Measurements from ENCODE around the gene KRT10. TPM values are rescaled to one million over a fixed set of nuclear protein-coding genes. Genes with fewer than 3 reads are reported as not detected.

KRT10 gene
- total RNA-seq, 2 experiments from 2014 or later, result 10.7 to 39.7 TPM

GRCh38 chr17:40850293-40850972 is 28.0 kb upstream of the KRT10 start:
- no peaks in the 10 kb centered on the region for H3K36me3 ChIP-seq (ENCODE audit: insufficient read depth, low read length)
- H3K9me2 ChIP-seq (ENCODE audit: insufficient read depth, low read length), result no peaks in the 10 kb centered on the region
- TF ChIP-seq EZH2phosphoT487 (IDR thresholded peaks at IDR 0.05; ENCODE audit: borderline replicate concordance, low read depth, low read length), result no peak
- TF ChIP-seq CTCF (conservative IDR thresholded peaks at IDR 0.05; ENCODE audit: low read length), result no peak
- H3K27ac ChIP-seq (ENCODE audit: low read depth, low read length, poor library complexity, severe bottlenecking), result no peak overlapping the region
- H2AFZ ChIP-seq (ENCODE audit: low read length), result no peak overlapping the region
- BruUV-seq (replicated peaks), result no TSS peak
- H3K4me3 ChIP-seq (ENCODE audit: low read depth, low read length, poor library complexity, severe bottlenecking), result no peak overlapping the region
- no peaks in the 10 kb centered on the region for H3K79me2 ChIP-seq (ENCODE audit: insufficient read depth, low read depth, low read length)
- no peaks in the 10 kb centered on the region for H4K20me1 ChIP-seq (ENCODE audit: insufficient read depth, low read length)
- no peak for DNase-seq (ENCODE audit: low spot score)
- H3K9me3 ChIP-seq (ENCODE audit: low read length), result no peaks in the 10 kb centered on the region
- POLR2A ChIA-PET, result no interaction called here
- no peaks in the 10 kb centered on the region for H3K4me1 ChIP-seq (ENCODE audit: insufficient read depth, low read length, poor library complexity, severe bottlenecking)
- CTCF ChIA-PET (ENCODE audit: unreplicated experiment), result no interaction called here
- intact Hi-C loops (cut with micrococcal nuclease; ENCODE audit: unreplicated experiment), result no loop called here
- H3K4me2 ChIP-seq (ENCODE audit: low read length), result no peak overlapping the region

GRCh38 chr17:40849723-40850122 is 27.3 kb upstream of the KRT10 start:
- Histone ChIP-seq H3K4me2 (ENCODE audit: low read length) (no peak overlapping the region), H3K79me2 (ENCODE audit: insufficient read depth, low read depth, low read length) (no peaks in the 10 kb centered on the region), H3K4me1 (ENCODE audit: insufficient read depth, low read length, poor library complexity, severe bottlenecking) (no peaks in the 10 kb centered on the region), H3K4me3 (ENCODE audit: low read depth, low read length, poor library complexity, severe bottlenecking) (no peak overlapping the region), H3K36me3 (ENCODE audit: insufficient read depth, low read length) (no peaks in the 10 kb centered on the region), H3K9me3 (ENCODE audit: low read length) (no peaks in the 10 kb centered on the region), H3K27ac (ENCODE audit: low read depth, low read length, poor library complexity, severe bottlenecking) (no peak overlapping the region), H3K9me2 (ENCODE audit: insufficient read depth, low read length) (no peaks in the 10 kb centered on the region), H2AFZ (ENCODE audit: low read length) (no peak overlapping the region), H4K20me1 (ENCODE audit: insufficient read depth, low read length) (no peaks in the 10 kb centered on the region)
- CTCF ChIA-PET (ENCODE audit: unreplicated experiment), result no interaction called here
- DNase-seq (ENCODE audit: low spot score), result no peak
- intact Hi-C loops (cut with micrococcal nuclease; ENCODE audit: unreplicated experiment), result no loop called here
- no TSS peak for BruUV-seq (replicated peaks)
- TF ChIP-seq CTCF (conservative IDR thresholded peaks at IDR 0.05; ENCODE audit: low read length), result no peak
- TF ChIP-seq EZH2phosphoT487 (IDR thresholded peaks at IDR 0.05; ENCODE audit: borderline replicate concordance, low read depth, low read length), result no peak
- POLR2A ChIA-PET, result no interaction called here

- ChIA-PET POLR2A (no interaction called here), CTCF (ENCODE audit: unreplicated experiment) (no interaction called here)
- no peak overlapping the region for H2AFZ ChIP-seq (ENCODE audit: low read length)
- no peaks in the 10 kb centered on the region for H3K36me3 ChIP-seq (ENCODE audit: insufficient read depth, low read length)
- no peak overlapping the region for H3K27ac ChIP-seq (ENCODE audit: low read depth, low read length, poor library complexity, severe bottlenecking)
- H3K4me3 ChIP-seq (ENCODE audit: low read depth, low read length, poor library complexity, severe bottlenecking), result no peak overlapping the region
- intact Hi-C loops (cut with micrococcal nuclease; ENCODE audit: unreplicated experiment), result no loop called here
- no peaks in the 10 kb centered on the region for H3K9me3 ChIP-seq (ENCODE audit: low read length)
- no peaks in the 10 kb centered on the region for H3K4me1 ChIP-seq (ENCODE audit: insufficient read depth, low read length, poor library complexity, severe bottlenecking)
- DNase-seq (ENCODE audit: low spot score), result no peak
- no peaks in the 10 kb centered on the region for H3K79me2 ChIP-seq (ENCODE audit: insufficient read depth, low read depth, low read length)
- H3K9me2 ChIP-seq (ENCODE audit: insufficient read depth, low read length), result no peaks in the 10 kb centered on the region
- no TSS peak for BruUV-seq (replicated peaks)
- TF ChIP-seq CTCF (conservative IDR thresholded peaks at IDR 0.05; ENCODE audit: low read length) (no peak), EZH2phosphoT487 (IDR thresholded peaks at IDR 0.05; ENCODE audit: borderline replicate concordance, low read depth, low read length) (no peak)
- no peaks in the 10 kb centered on the region for H4K20me1 ChIP-seq (ENCODE audit: insufficient read depth, low read length)
- H3K4me2 ChIP-seq (ENCODE audit: low read length), result no peak overlapping the region
Measured at GRCh38 chr17:40848583-40849235, 26.3 kb upstream of the KRT10 start.
